GM18499 (cell line): Measurements from ENCODE around the gene ATP2B1.

Experiments used
- ATAC-seq: cut with Tn5 transposase; IDR thresholded peaks from one replicate; pipeline ENCODE4 v1.9.1; 2021; ENCODE audit warnings: moderate number of reproducible peaks; ENCODE audit not compliant: insufficient read depth, unreplicated experiment

Gene ATP2B1

DNA sequence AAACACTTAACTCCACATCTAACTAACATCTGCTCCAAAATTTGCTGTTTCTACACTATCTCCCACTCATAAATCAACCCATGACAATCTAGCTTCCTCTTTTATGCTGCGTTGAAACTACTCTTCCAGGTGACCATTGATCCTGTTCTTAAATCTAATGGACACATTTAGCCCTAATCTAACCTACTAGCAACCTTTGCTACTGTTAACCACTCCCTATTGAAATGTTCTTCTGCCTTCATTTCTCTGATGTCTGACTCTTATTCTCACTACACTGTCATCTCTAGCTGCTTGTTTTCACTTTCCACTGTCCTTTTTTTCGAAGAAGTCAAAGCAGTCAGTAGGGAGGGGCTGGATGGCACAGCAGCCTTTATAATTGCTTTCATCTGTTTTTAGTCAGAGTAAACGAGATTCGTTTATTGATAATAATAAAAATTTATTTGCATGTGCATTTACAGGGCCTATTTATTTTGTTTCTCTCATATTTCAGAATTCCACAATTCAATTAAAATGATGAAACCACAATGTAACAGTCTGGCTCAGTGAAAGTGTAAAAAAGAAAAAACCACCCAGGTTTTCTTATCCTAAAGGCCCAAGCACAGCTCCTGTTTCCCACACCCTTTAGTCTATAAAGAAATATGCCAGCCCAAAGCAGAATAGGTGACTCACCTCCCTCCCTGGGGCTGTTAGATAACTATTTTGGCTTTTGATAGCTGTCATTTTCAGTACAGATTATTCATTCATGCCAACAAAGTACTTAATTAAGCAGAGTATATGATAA lies 44.9 kb downstream of the ATP2B1 start:
- peak; percentile 44 for ATAC-seq

DNA sequence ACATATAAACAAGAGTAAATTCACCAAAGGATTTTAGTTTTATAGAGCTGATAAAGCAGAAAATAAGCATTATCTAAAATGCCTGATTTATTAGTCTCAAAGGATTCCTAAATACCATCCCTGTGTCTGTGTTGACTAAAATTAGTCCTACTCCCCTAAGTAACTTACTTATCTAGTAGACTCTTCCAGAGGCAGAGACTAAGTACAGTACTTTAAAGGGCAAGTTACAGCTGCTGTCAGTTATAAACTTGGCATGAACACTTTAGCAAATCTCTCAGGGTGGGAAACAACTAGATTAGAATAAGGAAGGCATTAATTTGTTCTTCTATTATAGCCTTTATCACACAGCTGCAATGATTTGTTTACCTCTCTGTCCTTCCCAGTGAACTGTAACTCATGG lies 46.0 kb downstream of the ATP2B1 start:
- no peak for ATAC-seq

DNA sequence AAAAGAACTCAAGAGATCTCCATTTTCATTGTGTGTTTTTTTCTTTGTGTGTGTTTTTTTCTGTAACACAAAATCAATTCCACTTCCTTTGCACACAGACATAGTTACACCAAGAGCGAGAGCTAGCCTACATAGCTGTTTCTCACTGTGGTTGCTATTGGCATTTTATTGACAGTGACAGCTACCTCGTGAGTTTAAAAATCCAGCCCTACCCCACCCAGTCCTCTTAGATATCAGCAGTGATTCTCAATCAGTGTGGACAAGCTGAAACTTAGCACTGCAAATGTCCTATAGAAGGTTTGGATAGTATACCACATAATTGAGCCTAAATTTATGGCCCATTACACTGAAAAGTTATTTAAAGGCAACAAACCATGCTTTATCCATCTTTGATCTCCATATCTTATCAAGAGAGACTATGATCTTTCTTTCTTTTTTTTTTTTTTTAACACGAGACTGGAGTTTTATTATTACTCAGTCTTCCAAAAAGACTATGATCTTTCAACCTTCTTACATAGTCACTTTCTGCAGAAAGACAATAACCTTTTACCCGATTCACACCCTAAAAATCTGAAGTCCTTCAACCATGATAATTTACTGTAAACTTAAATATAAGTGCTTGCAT lies 46.8 kb downstream of the ATP2B1 start:
- no peak for ATAC-seq

DNA sequence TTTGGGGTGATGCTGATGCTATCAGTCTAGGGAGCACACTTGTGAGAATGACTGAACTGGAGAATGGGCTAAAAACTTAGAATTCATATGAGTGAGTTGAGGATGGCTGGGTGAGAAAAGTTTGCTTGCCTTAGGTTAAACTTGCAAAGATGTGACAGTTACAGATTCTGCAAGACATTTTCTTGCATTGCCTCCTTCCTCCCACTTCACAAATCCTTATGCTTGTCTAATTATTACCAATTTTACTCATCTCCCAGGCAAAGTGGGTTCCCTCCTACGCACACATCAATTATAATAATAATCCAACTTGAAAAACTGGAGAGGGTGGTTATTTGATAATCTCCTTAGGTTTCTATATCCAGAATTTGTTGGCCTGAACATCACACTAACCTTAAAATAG lies 50.9 kb downstream of the ATP2B1 start:
- no peak for ATAC-seq

DNA sequence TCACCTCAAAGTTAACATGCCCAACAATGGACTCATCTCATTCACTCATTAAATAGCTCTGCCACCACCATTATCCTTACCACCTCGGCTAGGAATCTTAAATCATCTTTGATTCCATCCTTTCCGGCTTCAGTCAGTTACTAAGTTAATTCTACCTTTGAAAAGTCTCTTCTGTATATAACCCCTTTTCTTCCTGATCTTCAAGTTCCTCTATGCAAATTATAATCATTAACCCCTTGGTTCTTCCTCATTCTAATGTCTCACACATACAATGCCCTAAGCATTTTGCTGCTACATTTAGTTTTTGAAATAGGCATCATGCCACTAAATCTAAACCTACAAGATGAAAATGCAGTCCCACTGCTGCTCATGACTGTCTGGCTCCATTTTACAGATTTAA lies 51.6 kb downstream of the ATP2B1 start:
- no peak for ATAC-seq

DNA sequence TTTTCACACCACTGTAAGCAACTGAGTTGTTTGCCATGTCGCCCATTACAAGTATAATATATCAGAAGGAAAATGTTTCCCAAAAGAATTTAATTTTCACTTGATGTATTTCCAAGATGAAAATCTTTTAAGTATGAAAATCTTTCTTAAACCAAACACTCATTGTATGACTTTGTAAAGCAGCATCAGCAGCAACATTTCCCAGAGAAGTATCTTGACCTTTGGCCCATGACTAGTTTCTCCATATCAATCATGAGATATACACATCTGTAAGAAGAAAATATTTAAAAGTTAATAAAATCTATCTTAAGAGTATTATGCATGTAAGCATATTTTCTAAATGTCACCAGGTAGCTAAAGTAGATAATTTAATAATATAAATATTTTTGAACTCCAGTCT lies 52.8 kb downstream of the ATP2B1 start:
- ATAC-seq, result no peak

DNA sequence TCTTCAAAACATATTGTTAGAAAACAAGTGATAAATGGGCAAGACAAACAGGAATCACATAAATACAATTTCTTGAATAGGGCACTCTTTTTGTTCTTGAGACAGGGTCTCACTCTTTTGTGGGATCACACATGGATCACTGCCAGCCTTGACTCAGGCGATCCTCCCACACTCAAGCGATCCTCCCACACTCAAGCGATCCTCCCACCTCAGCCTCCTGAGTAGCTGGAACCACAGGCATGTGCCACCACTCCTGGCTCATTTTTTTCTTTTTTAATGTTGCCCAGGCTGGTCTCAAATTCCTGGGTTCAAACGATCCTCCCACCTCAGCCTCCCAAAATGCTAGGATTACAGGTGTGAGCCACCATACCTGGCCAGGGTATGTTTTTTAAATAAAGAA lies 57.4 kb downstream of the ATP2B1 start:
- ATAC-seq, result no peak

DNA sequence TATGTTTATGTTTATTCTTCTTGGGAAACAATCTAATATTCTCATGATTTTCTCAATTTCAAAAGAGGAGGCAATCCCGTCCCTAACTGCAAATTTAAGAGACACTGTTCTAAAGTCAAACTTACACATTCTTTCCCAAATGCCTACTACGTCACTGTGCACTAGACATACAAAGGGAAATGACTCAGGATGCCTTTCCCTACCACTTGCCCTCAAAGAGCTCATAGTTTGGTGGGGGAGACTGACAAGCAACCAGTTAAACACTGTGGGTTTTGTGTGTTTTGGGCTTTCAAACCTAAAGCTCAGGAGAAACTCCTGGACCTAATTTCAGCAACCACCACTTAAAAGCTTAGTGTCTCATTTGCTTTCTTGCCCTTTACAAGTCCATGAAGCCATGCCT lies 58.4 kb downstream of the ATP2B1 start:
- no peak for ATAC-seq

DNA sequence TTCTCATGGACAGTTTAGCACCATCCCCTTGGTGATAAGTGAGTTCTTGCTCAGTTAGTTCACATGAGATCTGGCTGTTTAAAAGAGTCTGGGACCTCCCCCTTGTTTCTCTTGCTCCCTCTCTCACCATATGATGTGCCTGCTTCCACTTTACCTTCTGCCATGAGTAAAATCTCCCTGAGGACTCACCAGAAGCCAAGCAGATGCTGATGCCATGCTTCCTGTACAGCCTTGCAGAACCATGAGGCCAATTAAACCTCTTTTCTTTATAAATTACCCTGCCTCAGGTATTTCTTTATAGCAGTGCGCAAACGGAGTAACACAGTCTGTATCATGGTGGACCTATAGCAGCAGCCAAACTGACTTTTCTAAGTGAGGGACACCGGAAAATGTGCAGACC lies 58.8 kb downstream of the ATP2B1 start:
- ATAC-seq, result no peak

DNA sequence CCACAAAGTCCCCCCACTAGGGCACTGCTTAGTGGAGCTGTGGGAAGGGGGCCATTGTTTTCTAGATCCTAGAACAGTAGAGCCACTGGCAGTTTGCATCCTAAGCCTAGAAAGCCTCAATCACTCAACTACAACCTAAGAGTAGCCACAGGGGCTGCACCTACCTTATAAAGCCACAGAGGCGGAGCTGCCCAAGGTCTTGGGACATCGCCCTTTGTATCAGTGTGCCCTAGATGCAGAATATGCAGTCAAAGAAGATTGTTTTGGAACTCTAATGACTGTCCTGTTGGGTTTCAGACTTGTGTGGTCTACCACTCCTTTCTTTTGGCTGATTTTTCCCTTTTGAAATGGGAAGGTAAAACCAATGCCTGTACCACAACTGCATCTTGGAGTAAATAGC lies 59.5 kb downstream of the ATP2B1 start:
- ATAC-seq, result no peak

DNA sequence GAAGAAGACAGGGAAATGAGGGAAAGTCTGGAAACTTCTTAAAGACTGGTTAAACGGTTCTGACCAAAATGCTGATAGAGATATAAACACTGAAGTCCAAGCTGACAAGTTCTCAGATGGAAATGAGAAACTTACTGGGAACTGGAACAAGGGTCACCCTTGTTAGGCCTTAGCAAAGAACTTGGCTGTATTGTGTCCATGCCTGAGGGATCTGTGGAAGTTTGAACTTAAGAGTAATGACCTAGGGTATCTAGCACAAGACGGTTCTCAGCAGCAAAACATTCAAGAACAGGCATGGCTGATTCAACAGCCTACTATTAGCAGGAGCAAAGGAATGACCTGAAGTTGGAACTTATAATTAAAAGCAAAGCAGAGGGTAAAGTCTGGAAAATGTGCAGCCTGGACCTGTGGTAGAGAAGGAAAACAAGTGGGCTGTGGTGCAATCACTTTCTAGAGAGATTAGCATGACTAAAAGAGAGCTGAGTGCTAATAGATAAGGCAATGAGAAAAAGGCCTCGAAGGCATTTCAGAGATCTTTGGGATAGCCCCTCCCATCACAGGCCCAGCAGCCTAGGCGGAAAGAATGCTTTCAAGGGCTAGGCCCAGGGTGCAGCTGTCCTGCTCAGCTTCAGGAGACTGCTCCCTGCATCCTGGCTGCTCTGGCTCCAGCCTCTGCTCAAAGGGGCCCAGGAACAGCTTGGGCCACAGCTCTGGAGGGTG lies 60.3 kb downstream of the ATP2B1 start:
- no peak for ATAC-seq

DNA sequence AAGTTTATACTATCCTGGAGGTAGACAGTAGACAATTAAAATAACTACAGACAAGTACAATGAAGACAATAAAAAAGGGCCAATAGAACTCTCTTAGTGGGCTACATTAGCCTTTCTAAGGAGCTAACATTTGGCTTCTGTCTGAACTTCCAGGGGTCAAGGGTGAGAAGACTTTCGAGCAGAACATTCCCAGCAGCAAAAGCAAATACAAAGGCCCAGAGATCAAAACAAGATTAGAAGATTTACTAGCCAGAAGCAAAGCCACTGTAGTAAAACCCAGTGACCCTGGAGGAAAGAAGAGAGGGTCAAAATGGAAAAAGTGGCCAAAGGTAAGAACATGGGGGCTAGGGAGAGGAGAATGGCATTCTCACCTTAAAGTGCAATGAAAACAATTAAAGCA lies 63.2 kb downstream of the ATP2B1 start:
- no peak for ATAC-seq

DNA sequence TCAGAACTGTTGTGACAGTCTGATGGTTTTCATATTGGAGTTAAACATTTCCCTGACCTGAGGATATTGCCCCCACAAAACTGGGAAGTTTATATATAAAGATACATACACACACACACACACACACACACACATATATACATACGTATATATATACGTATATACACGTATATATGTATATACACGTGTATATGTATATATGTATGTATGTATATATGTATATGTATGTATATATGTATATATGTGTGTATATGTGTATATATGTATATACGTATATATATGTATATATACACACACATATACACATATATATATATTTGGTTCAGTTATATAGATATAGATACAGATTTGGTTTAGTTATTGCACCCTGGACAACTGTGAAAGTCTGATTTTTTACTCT lies 65.7 kb downstream of the ATP2B1 start:
- ATAC-seq, result no peak

DNA sequence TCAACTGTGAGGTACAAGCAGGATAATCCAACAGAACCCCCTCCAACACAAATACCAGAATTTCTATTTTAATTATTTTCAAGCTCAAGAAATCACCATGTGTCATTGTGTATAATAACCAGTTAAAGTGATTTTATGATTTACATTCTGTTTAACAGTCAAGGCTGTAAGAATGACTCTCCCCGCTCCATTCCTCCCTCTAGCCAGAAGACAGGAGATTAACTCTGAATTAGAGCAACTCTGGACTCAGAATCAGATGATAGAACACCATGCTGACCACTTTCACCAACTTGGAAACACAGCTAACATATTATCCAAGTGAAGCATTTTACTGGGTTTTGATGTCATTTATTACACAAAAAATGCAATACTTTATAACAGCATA lies 71.9 kb downstream of the ATP2B1 start:
- no peak for ATAC-seq

DNA sequence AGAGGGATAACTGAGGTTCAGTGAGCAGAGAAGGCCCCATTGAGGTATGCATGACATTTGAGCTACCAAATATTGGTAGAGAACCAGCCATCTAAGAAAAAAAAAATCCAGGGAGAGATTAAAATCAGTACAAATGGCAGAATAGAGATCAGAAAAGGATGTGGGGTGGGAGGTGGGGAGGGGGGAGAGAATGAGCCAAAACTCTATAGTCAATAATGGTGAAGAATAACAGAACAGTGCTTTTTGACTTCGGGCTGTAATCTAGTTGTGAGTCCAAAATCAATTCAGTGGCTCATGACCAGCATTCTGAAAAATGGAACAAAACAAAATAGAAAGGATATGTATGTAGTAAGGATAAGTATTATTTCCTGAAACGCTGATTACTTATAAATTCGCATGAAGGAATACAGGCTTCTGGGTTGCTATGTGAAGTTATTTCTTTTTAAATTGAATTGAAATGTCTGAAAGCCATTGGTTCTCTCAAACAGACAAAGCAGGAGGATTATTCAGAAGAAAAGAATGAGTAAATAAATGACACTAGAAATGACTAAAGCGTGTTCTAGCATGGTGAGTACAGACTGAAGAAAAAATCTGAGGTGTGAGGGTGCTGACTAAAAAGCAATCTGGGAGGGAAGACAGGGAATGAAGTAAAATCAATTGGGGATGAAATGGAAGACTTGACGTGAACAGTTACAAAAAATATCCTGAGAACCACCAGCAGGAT lies 72.4 kb downstream of the ATP2B1 start:
- ATAC-seq, result no peak

DNA sequence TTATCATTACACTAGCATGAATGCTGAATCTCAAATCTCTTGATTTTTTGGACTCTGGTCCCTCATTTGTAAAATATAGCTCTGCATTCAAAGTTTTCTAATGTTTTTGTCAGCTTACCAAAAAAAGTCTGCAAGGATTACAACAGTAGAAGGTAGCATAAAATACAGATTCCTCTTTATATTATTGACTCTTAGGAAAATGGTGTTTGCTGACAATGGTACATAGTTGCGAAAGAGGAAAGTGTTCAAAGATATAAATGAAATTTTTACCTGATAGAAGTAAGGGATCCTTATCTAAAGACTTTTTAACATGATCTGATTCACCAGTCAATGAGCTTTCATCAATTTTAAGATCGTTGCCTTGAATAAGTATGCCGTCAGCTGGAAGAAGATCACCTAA lies 74.1 kb downstream of the ATP2B1 start:
- ATAC-seq, result no peak

DNA sequence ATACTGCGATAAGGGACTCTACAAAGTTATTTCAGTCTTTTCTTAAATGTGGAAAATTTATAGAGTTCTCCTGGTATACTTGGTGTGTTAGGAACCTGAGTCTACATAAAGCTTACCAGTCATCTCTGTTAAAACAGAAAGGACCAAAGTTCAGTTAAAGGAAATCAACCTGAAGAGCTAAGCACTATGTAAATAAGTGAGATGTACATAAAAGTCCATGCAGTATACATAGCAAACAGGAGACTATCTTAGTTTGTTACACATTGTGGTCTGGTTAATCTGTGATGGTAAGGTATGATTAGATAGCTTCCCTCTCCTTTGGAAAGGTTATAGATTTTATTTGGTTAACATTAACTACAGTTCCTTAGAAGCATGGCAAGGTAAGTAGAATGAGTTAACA lies 75.9 kb downstream of the ATP2B1 start:
- no peak for ATAC-seq

DNA sequence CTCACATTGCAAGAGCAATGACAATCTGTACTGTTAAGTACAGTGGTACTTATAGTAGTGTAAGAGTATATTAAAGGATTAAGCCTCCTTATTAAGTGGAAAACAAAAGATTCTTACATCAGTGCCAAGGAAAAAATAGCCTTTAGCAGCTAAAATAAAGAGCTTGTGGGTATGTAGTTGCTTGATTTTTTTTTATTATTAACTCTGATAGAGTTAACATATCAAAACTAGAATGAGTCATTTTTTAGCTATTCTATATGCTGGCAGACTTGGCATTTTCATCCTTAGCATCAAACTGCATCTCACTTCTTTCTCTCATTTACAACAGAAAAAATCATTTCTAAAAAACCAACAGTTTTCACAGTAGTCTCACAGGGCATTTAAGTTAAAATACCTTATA lies 86.5 kb downstream of the ATP2B1 start:
- no peak for ATAC-seq

DNA sequence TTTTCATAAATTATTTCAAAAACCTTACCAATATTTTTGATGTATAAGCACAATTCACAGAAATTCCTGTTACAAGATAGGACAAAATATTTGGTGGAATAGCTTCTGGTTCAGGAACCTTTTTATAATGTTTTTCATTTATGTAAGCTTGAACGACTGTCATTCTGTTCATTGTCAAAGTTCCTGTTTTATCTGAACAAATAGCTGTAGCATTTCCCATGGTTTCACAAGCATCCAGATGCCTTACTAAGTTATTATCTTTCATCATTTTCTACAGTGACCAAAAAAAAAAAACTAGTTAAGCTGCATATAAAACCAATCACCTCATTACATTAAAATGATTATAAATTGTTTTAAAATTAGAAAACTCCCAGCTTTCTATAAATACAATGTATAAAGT lies 87.1 kb downstream of the ATP2B1 start:
- ATAC-seq, result no peak

DNA sequence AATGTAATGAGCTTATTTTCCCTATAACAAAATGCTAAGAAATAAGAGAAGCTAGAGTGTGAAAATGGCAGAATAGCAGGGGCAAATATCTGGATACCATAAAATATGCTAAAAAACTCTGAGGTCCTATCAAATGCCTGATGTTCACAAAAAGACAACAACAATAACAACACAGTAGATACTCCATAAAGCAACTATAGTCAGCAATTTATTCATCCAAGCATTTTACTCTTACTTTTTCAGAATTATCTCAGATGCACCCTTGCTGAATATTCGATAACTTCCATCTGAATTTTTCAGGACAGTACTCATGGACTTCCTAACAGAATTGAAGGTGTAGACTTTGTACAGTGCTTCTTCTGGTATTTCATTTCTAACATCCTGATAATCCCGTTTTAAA lies 88.9 kb downstream of the ATP2B1 start:
- no peak for ATAC-seq
